ENCODE results near the gene EZR. TPM values are rescaled to one million over a fixed set of nuclear protein-coding genes. Genes with fewer than 3 reads are reported as not detected.
A peak's percentile ranks its signal among the peaks of the same experiment; 100 is the strongest.

The EZR gene
- total and polyA plus RNA-seq, 9 of the 15 experiments (the other 6 are each of a cell fraction or from before 2014, with no cell fraction given), result 36.5 to 162 (median 104) TPM

- TF ChIP-seq TAL1 (IDR thresholded peaks at IDR 0.05) (0 out of 2 replicates have a peak, but pooled peaks have one; percentile 16), ZNF507 (tag; conservative IDR thresholded peaks at IDR 0.05) (no peak), ETS2 (tag; IDR thresholded peaks at IDR 0.05; ENCODE audit: borderline replicate concordance, poor library complexity, severe bottlenecking) (no peak), ZBTB40 (IDR thresholded peaks at IDR 0.05) (no peak), ZBTB40 (CRISPR knock-in tag; IDR thresholded peaks at IDR 0.05) (no peak), PRPF4 (IDR thresholded peaks at IDR 0.05; ENCODE audit: insufficient read depth, low read depth, low read length, poor library complexity, severe bottlenecking) (no peak), ZNF140 (CRISPR knock-in tag; IDR thresholded peaks at IDR 0.05) (no peak), FOXK1 (CRISPR knock-in tag; IDR thresholded peaks at IDR 0.05; ENCODE audit: borderline replicate concordance) (no peak), PHF20 (IDR thresholded peaks at IDR 0.05; ENCODE audit: partially characterized antibody) (no peak), RBM22 (IDR thresholded peaks at IDR 0.05; ENCODE audit: low read depth, low read length, poor library complexity, severe bottlenecking) (no peak), GMEB1 (CRISPR knock-in tag; IDR thresholded peaks at IDR 0.05) (no peak)
These were observed 31.0 kb upstream of the EZR start (continued) for GRCh38 chr6:158849899-158850806.
